HFFc6 (cell line): ENCODE measurements around the gene LONP2. TPM values are rescaled to one million over a fixed set of nuclear protein-coding genes. Genes with fewer than 3 reads are reported as not detected.
A peak's percentile ranks its signal among the peaks of the same experiment; 100 is the strongest.

Experiments used
- DNase-seq: peaks from one replicate; pipeline ENCODE4 v3.0.0-alpha.2; 2018
- H3K27ac Mint-ChIP-seq: 2 replicates; pipeline ENCODE4 v1.8.0; 2020; ENCODE audit warnings: mild to moderate bottlenecking, mixed read lengths
- H3K27me3 Mint-ChIP-seq: 2 replicates; pipeline ENCODE4 v1.8.0; 2021; ENCODE audit warnings: mild to moderate bottlenecking, moderate library complexity, mixed read lengths; ENCODE audit not compliant: insufficient read depth
- H3K36me3 Mint-ChIP-seq: 2 replicates; pipeline ENCODE4 v1.8.0; 2021; ENCODE audit warnings: low read depth, mixed read lengths
- H3K4me1 Mint-ChIP-seq: 2 replicates; pipeline ENCODE4 v1.8.0; 2020; ENCODE audit warnings: low read depth, mixed read lengths
- H3K4me3 Mint-ChIP-seq: 2 replicates; pipeline ENCODE4 v1.8.0; 2020; ENCODE audit warnings: mild to moderate bottlenecking, moderate library complexity, mixed read lengths
- H3K9me3 Mint-ChIP-seq: 2 replicates; pipeline ENCODE4 v1.8.0; 2020; ENCODE audit warnings: mild to moderate bottlenecking, mixed read lengths
- CTCF ChIP-seq: fragments of 200-600 bp; sonication (generic); IDR thresholded peaks from 2 replicates; pipeline ENCODE4 v1.5.0; 2021; ENCODE audit warnings: antibody characterized with exemption, mild to moderate bottlenecking
- total RNA-seq, 6 experiments: library from RNA; stranded (reverse); fragmentation: NEBNext Ultra II Directional; extraction: Animal tissue kit (Norgen Biotek cat#: 25700); gene quantifications; 2 replicates in 1 of 6; 3 replicates in 5 of 6; pipeline ENCODE4 v1.2.3, GENCODE V29; 2021

LONP2 gene
- total RNA-seq, 6 experiments from 2014 or later, result 64.3 to 80.1 (median 72.8) TPM

DNA sequence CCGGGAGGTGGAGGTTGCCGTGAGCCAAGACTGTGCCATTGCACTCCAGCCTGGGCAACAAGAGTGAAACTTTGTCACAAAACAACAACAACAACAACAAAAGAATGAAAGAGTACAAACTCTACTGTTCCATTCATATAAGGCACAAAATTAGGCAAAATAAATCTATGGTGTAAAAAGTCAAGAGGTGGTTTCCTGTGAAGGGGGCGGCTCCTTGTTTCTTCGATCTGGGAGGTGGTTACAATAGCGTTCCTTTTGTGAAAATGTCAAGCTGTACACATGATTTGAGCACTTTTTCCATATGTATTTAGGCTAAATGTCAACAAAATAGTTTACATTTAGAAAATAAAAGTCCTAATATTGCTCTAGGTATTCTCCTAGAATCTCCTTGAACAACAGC, 134.2 kb downstream of the LONP2 start:
- Mint-ChIP-seq H3K27me3 (no peaks in the 10 kb centered on the region; the same call in 1 of the 2 replicates), H3K4me1 (peaks cover 51% of the 10 kb centered on the region), H3K9me3 (no peaks in the 10 kb centered on the region), H3K27ac (no peak overlapping the region), H3K4me3 (no peak overlapping the region), H3K36me3 (no peaks in the 10 kb centered on the region)
- TF ChIP-seq CTCF, result no peak
- no peak for DNase-seq

GRCh38 chr16:48378836-48379235, 134.7 kb downstream of the LONP2 start:
- no peak for TF ChIP-seq CTCF
- Mint-ChIP-seq H3K27me3 (no peaks in the 10 kb centered on the region; the same call in 1 of the 2 replicates), H3K9me3 (no peaks in the 10 kb centered on the region), H3K27ac (peak overlapping the region; percentile 10; the same call in 1 of the 2 replicates), H3K4me3 (no peak overlapping the region), H3K36me3 (no peaks in the 10 kb centered on the region), H3K4me1 (peaks cover 56% of the 10 kb centered on the region)
- no peak for DNase-seq

- no peak for DNase-seq
- Mint-ChIP-seq H3K9me3 (no peaks in the 10 kb centered on the region), H3K36me3 (no peaks in the 10 kb centered on the region), H3K27ac (no peak overlapping the region; the same call in 1 of the 2 replicates), H3K4me3 (no peak overlapping the region), H3K27me3 (no peaks in the 10 kb centered on the region; the same call in 1 of the 2 replicates), H3K4me1 (peaks cover 57% of the 10 kb centered on the region)
- TF ChIP-seq CTCF, result no peak
Observed at GRCh38 chr16:48381201-48381600, 137.1 kb downstream of the LONP2 start.

DNA sequence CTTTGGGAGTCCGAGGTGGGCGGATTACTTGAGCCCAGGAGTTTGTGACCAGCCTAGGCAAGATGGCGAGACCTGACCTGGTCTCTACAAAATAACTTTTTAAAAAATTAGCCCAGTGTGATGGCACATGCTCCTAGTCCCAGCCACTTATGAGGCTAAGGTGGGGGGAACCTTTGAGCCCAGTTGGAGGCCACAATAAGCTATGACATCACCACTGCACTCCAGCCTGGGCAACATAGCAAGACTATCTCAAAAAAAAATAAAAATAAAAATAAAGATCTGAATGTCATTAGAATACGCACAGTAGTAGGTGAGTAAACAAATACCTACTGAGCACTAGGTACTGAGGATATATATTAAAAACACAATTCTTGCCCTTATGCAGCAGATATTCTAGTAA, 138.0 kb downstream of the LONP2 start:
- TF ChIP-seq CTCF, result no peak
- no peaks in the 10 kb centered on the region for H3K36me3 Mint-ChIP-seq
- no peaks in the 10 kb centered on the region; the same call in 1 of the 2 replicates for H3K27me3 Mint-ChIP-seq
- H3K4me1 Mint-ChIP-seq, result peaks cover 49% of the 10 kb centered on the region
- no peak for DNase-seq
- H3K9me3 Mint-ChIP-seq, result no peaks in the 10 kb centered on the region
- H3K27ac Mint-ChIP-seq, result no peak overlapping the region
- no peak overlapping the region for H3K4me3 Mint-ChIP-seq

DNA sequence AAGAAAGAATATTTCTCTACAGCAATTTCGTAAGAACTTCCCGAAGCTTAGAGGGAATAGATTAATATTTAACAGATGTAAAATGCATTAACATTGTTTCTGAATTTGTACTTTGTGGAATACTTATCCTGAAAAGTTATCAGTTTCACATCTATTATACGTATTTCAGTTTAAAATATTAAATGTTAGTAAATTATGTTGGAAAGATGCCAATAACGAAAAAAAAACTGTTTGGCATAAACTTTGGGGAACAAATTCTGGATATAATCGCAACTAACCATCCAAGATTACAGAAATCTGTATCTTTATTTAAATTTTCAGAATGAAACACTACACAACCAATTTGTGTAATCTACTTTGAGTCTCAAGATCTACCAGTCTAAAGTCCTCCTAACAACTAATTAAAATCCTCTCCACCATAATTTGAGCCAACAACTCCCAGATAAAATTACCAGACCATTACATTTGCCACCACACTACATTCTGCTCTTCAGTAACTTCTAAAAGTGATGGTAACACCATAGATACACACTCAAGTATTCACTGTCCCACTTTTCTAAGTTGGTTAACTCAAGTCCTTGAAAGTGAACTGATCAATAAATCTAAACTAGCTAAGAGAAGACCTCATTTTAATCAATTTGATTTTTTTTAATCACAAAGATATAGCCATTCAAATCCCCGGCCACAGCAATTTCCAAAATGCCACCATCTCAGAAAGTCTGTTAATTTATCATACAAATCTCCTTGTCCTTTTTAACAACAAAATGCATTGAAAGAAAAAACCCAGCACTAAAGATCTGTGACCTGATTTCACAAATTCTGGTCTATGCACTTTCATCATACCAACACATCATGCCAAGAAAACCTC, 139.1 kb downstream of the LONP2 start:
- H3K4me1 Mint-ChIP-seq, result peaks cover 46% of the 10 kb centered on the region
- no peak for DNase-seq

More for the DNA sequence above, 139.1 kb downstream of the LONP2 start:
- Mint-ChIP-seq H3K27me3 (peaks cover 3% of the 10 kb centered on the region), H3K36me3 (no peaks in the 10 kb centered on the region), H3K4me3 (peak overlapping the region; percentile 95), H3K27ac (peak overlapping the region; percentile 91), H3K9me3 (no peaks in the 10 kb centered on the region)
- no peak for TF ChIP-seq CTCF
